Gastroesophageal sphincter (tissue), 4 donors: ENCODE data around the gene SCGB3A1. TPM values are rescaled to one million over a fixed set of nuclear protein-coding genes. Genes with fewer than 3 reads are reported as not detected.

Experiments used
- ATAC-seq: fragments of 150-250 bp; one replicate; pipeline ENCODE4 v1.9.1; 2016; ENCODE audit warnings: mild to moderate bottlenecking, moderate library complexity
- H3K27ac ChIP-seq, 4 donors: fragments of 200-600 bp; sonication (generic) in 3 of 4; 1 replicate in 3 of 4; 2 replicates in 1 of 4; pipeline ENCODE4 v1.5.1; 2016 to 2019
- H3K27me3 ChIP-seq: fragments of 200-600 bp; sonication (generic); one replicate; pipeline ENCODE4 v1.5.1; 2019
- H3K36me3 ChIP-seq, 2 donors: fragments of 200-600 bp; sonication (generic); one replicate each; pipeline ENCODE4 v1.5.1; 2019; ENCODE audit warnings: control low read depth in 1 of 2
- H3K4me1 ChIP-seq, 3 donors: fragments of 200-600 bp; sonication (generic); 1 replicate in 2 of 3; 2 replicates in 1 of 3; pipeline ENCODE4 v1.5.1; 2016 to 2019; ENCODE audit warnings: control low read depth in 2 of 3
- H3K4me3 ChIP-seq, 2 donors: fragments of 200-600 bp; sonication (generic); one replicate each; pipeline ENCODE4 v1.5.1; 2019; ENCODE audit warnings: mild to moderate bottlenecking in 1 of 2, moderate library complexity in 1 of 2
- H3K9me3 ChIP-seq, 3 donors: fragments of 200-600 bp; sonication (generic); one replicate each; pipeline ENCODE4 v1.5.1; 2017 to 2019; ENCODE audit warnings: control low read depth in 2 of 3
- CTCF ChIP-seq, 4 experiments: fragments of 200-600 bp in 2 of 4; fragments of 450-650 bp in 2 of 4; sonication (generic) in 1 of 4; IDR thresholded peaks; one replicate each; pipeline ENCODE4 v1.5.1; 2017 to 2019; ENCODE audit warnings: antibody characterized with exemption in 4 of 4, mild to moderate bottlenecking in 2 of 4, moderate library complexity in 2 of 4
- EP300 ChIP-seq: sonication (generic); formaldehyde crosslinking; IDR thresholded peaks from one replicate; pipeline ENCODE4 v1.6.1; 2017; ENCODE audit warnings: antibody characterized with exemption, mild to moderate bottlenecking
- POLR2A ChIP-seq, 2 donors: fragments of 450-650 bp; IDR thresholded peaks; one replicate each; pipeline ENCODE4 v1.6.1; 2017; ENCODE audit warnings: antibody characterized with exemption in 2 of 2, mild to moderate bottlenecking in 2 of 2, moderate library complexity in 1 of 2
- POLR2AphosphoS5 ChIP-seq: sonication (generic); formaldehyde crosslinking; IDR thresholded peaks from one replicate; pipeline ENCODE4 v1.6.1; 2017; ENCODE audit warnings: antibody characterized with exemption
- WGBS, 2 donors: methylation state at CpG; one replicate each; pipeline ENCODE4 v1.1.5; 2018; ENCODE audit warnings: low coverage in 1 of 2; 5-methylcytosine and 5-hydroxymethylcytosine counted together
- total RNA-seq, 4 donors: library from RNA; depleted of rRNA; stranded (reverse); fragments of >200 nt; gene quantifications; one replicate each; pipeline ENCODE4 v1.1.0, GENCODE V29; 2016

Gene SCGB3A1
- total RNA-seq, 4 donors from 2014 or later = 78.4 TPM; not detected in 3

- Histone ChIP-seq H3K27me3 (peaks cover 55% of the 10 kb centered on the region), H3K4me3 (no peak overlapping the region), H3K36me3 (no peaks in the 10 kb centered on the region), H3K4me1 (no peaks in the 10 kb centered on the region), H3K9me3 (no peaks in the 10 kb centered on the region), H3K27ac (no peak overlapping the region)
- 96 to 100% methylated on average over 1 to 8 of the region's 22 CpGs for WGBS, 2 donors
- ATAC-seq = no peak
- TF ChIP-seq EP300 (no peak), POLR2A (IDR thresholded peaks at IDR 0.05) (no peak), CTCF (IDR thresholded peaks at IDR 0.05) (no peak), POLR2AphosphoS5 (no peak)
These were observed 39.1 kb upstream of the SCGB3A1 start for GRCh38 chr5:180630426-180630825.

- no peak overlapping the region for H3K4me3 ChIP-seq
- peaks cover 55% of the 10 kb centered on the region for H3K27me3 ChIP-seq
- ATAC-seq = no peak
- no peaks in the 10 kb centered on the region for H3K36me3 ChIP-seq
- WGBS, 2 donors = no CpG with 5 or more reads among the region's 25 CpGs
- no peaks in the 10 kb centered on the region for H3K4me1 ChIP-seq
- TF ChIP-seq CTCF (IDR thresholded peaks at IDR 0.05) (no peak), EP300 (no peak)
- no peaks in the 10 kb centered on the region for H3K9me3 ChIP-seq
- H3K27ac ChIP-seq = no peak overlapping the region
These were observed 38.6 kb upstream of the SCGB3A1 start for GRCh38 chr5:180629831-180630382.

- no peak for ATAC-seq
- no peak overlapping the region for H3K27ac ChIP-seq
- H3K36me3 ChIP-seq = no peaks in the 10 kb centered on the region
- 89% methylated on average over 7 of the region's 44 CpGs; no CpG with 5 or more reads in 1 of the 2 donors for WGBS, 2 donors
- H3K4me3 ChIP-seq = no peak overlapping the region
- peaks cover 54% of the 10 kb centered on the region for H3K27me3 ChIP-seq
- TF ChIP-seq EP300 (no peak), POLR2A (IDR thresholded peaks at IDR 0.05) (no peak), POLR2AphosphoS5 (no peak), CTCF (IDR thresholded peaks at IDR 0.05) (no peak)
- H3K4me1 ChIP-seq = no peaks in the 10 kb centered on the region
- no peaks in the 10 kb centered on the region for H3K9me3 ChIP-seq
These were observed 37.8 kb upstream of the SCGB3A1 start for GRCh38 chr5:180628827-180629750.

- Histone ChIP-seq H3K27me3 (peaks cover 45% of the 10 kb centered on the region), H3K9me3 (no peaks in the 10 kb centered on the region), H3K4me3 (no peak overlapping the region), H3K27ac (no peak overlapping the region), H3K4me1 (no peaks in the 10 kb centered on the region), H3K36me3 (no peaks in the 10 kb centered on the region)
- no peak for ATAC-seq
- no peak for TF ChIP-seq POLR2AphosphoS5
- no peak for TF ChIP-seq EP300
- no peak for TF ChIP-seq CTCF (IDR thresholded peaks at IDR 0.05)
- TF ChIP-seq POLR2A (IDR thresholded peaks at IDR 0.05) = no peak
- WGBS, 2 donors = 54% methylated on average over 4 of the region's 14 CpGs; no CpG with 5 or more reads in 1 of the 2 donors
These were observed 36.9 kb upstream of the SCGB3A1 start for GRCh38 chr5:180628211-180628610.
